Stimulated activated CD4-positive, alpha-beta T cell treated with anti-CD3 and anti-CD28 coated beads, Interleukin-12 subunit alpha, Interleukin-12 subunit beta, amount 100 ng/mL, for 24 hours (primary cell): ENCODE measurements around the gene EMP3.
"Not testable (repeated sequence)": the region's sequence is repeated elsewhere in the genome, so short reads cannot be mapped to it uniquely, and the experiment has no call there.

Source experiments
- DNase-seq, 2 experiments: peaks; one replicate each; pipeline ENCODE4 v3.0.0-alpha.2; 2020; ENCODE audit warnings: low read depth in 2 of 2

EMP3 gene

DNA sequence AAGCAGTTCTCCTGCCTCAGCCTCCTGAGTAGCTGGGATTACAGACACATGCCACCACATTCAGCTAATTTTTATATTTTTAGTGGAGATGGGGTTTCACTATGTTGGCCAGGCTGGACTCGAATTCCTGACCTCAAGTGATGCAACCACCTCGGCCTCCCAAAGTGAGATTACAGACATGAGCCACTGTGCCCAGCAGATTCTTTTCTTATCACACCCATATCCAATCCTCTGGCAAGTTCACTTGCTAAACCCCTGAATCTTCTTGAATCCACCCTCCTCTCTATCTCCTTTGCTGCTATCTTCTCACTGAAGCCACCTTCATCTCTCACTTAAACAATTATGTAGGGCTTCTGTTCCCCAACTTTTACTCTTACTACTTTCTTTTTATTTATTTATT, 20.8 kb downstream of the EMP3 start:
- DNase-seq, result no peak

DNA sequence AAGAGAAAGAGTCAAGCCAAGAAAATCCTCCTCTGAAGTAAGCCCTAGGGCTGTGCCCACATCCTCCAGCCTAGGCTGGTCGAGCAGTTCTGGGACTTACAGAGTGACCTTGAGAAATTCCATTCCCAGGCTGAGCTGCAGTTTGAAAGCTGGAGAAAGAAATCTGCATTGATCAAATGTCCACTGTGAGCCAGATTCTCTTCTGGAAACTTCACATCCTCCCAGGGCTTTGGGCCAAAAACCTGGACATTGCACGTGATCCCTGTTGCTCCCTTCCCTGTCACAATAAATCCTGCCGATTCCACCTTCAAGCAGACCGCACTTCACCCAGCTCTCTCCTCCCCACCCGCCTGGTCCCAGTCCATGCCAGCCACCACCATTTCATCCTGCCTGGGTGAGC, 22.7 kb downstream of the EMP3 start:
- DNase-seq, result no peak

DNA sequence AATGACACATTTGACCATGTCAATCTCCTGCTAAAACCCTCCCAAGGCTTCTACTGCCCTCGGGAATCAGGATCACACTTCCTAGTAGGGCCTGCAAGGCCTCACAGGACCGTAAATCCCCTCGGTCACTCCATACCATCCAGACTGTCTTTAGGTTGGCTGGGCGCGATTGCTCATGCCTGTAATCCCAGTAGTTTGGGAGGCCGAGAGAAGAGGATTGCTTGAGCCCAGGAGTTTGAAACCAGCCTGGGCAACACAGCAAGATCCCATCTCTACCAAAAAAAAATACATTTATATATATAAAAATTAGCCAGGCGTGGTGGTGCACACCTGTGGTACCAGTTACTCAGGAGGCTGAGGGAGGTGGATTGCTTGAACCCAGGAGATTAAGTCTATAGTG, 23.4 kb downstream of the EMP3 start:
- DNase-seq, result no peak

DNA sequence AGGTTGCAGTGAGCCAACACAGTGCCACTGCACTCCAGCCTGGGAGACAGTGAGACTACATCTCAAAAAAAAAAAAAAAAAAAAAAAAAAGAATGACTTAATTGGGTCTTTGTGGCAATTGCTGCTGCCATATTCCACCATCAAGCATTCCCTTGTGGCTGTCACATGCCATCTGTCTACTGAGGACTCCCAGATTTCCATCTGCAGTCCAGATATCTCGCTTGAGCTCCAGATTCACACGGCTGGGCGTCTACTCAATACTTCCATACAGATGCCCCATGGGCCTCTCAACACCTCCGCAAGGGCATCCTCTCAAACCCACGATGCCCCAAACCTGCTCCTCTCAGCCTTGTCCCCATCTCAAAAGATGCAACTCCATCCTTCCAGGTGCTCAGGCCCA, 25.5 kb downstream of the EMP3 start:
- no peak for DNase-seq

DNA sequence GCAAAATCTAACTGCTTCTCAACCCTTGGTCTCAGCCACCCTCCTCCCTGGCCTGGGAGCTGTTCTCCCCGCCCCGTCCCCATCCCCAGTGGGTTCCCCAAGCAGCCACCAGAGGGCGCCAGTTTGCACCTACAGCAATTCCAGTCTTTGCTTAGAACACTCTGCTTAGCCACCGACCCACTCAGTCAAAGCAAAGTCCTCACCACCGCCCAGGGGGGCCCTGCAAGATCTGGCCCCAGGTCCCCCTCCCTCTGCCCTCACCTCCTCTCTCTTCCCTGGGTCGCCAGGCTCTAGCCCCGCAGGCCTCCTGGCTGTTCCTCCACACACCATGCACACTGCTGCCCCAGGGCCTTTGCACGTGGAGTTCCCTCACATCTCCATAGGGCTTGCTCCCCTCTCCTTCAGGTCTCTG, 26.0 kb downstream of the EMP3 start:
- peak; percentile 66 to 82 for DNase-seq

DNA sequence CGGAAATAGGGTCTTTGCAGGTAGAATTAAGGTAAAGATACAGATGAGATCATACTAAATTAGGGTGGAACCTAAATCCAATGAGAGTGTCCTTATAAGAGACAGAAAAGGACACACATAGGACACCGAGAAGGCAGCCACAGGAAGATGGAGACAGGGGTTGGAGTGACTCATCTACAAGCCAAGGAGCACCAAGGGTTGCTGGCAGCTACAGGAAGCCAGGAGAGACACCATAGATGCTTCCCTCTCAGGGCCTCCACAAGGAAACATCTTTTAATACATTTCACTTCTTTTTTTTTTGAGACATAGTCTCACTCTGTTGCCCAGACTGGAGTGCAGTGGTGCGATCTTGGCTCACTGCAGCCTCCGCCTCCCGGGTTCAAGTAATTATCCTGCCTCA, 28.3 kb downstream of the EMP3 start:
- no peak for DNase-seq

DNA sequence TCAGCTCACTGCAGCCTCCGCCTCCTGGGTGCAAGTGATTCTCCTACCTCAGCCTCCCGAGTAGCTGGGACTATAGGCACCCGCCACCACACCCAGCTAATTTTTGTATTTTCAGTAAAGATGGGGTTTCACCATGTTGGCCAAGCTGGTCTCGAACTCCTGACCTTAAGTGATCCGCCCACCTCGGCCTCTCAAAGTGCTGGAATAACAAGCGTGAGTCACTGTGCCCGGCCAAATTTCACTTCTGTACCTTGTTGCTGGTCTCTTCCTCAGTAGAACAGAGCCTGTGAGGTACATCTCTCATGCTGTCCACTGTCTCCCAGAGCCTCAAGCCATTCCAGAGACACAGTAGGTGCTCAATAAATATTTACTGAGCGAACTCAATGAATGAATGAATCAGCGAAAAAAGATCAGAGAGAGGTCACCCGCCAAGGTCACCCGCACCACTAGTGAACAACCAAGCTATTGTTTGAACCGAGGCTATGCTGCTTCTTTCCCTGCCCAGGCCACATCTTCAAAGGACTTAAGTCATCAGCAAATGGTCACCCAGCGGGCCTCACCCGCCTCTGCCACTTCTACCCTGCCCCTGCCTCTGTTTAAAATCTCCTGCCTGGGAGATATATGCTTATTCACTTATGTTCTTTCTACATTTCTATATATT, 29.1 kb downstream of the EMP3 start:
- no peak for DNase-seq

DNA sequence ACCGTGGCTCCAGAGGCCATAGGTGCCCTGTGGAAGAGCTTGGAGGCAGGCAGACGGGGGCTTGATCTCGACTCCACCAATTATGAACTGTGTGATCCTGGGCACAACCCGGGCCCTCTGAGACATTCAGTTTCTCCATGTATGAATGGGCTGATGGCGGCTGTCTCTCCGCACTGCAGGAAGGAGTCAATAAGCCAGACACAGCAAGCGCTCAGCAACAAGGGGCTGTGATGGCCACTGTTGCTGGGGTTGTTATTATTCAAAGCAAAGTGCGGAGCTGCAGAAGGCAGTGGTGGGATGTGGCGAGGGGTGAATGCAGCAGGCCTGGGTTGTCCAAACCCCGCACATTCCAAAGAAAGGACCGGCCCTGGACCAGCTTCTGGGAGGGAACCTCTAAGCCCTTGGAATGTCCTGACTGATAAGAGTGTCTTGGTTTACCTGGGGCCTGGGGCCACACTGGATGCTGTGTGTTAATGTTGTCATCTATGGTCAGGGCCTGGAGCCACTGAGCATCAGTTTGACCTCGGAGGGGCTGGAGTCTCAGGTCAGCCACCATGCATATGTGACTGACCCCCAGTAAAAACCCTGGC, 30.1 kb downstream of the EMP3 start:
- no peak for DNase-seq

DNA sequence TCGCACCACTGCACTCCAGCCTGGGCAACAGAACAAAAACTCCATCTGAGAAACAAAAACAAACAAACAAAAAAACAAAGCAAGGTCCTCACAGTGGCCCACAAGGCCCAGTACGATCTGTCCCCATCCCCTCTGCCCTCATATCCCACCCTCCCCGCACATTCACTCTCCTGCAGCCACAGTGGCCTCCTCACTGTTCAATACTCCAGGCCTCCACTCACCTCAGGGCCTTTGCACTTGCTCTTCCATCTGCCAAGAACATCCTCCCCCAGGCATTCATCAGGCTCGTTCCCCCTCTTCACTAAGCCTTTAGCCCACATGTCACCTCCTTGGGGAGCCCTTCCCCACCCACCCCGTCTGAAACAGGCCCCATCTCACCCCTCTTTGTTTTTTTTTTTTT, 33.8 kb downstream of the EMP3 start:
- no peak for DNase-seq

DNA sequence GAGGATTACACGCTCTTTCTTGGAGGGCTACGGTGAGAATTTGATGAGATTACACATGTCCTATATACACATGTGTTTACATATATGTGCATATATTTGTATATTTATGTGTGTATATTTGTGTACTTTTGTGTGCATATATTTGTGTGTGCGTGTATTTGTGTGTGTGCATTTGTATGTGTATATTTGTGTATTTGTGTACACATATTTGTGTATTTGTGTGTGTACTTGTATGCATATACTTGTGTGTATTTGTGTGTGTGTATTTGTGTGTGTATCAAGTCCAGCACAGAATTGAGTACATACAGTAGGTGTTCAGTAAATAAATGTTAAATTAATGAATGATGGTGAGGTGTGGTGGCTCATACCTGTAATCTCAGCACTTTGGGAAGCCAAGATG, 36.6 kb downstream of the EMP3 start:
- DNase-seq, result no peak

DNA sequence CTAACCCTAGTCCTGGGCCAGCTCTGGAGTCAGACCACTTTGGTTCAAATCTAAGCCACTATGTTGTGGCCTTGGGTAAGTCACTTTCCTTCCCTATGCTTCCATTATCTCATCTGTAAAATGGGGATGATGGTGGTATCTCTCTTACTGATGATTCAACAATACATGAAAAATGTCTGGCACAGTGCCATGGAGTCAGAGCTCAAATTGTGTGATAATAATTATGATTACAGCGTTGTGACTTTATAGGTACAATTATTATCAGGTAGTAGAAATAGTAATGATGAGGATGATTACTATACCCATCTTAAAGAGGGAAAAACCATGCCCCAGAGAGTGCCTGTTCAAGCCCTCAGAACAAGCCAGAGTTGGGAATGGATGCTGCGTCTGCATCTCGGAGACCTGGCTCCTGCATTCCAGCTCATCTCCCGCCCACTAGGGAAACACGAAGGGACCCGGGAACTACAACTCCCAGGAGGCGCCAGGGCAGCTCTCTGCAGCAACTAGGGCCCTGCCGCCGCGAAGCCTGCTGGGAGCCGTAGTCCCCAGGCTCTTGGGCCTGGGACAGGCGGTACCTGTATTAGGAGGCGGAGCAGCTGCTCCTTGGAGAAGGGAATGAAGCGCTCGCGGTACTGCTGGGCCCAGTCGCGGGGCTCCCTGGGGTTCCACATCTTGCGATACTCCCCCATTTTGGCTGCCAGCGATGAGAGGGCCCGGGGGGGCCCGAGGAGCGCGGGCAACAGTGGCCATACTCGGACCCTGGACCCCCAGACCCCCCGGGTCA, 37.6 kb downstream of the EMP3 start:
- peak; percentile 78 to 92 for DNase-seq

DNA sequence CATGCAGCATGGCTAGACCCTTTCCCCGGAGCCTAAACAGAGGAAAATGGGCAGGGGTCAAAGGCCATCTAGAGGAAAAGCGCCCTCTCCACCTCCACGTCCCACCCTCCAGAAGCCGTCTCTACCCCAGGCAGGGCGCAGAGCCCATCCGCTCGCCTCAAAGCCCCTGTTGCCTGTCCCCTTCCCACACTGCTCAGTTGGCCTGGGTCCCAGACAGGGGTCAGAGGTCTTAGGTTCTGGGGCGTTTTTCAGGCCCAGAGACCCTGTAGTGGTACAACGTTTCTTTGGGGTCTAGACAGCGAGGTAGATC, 38.1 kb downstream of the EMP3 start:
- DNase-seq, result no peak

DNA sequence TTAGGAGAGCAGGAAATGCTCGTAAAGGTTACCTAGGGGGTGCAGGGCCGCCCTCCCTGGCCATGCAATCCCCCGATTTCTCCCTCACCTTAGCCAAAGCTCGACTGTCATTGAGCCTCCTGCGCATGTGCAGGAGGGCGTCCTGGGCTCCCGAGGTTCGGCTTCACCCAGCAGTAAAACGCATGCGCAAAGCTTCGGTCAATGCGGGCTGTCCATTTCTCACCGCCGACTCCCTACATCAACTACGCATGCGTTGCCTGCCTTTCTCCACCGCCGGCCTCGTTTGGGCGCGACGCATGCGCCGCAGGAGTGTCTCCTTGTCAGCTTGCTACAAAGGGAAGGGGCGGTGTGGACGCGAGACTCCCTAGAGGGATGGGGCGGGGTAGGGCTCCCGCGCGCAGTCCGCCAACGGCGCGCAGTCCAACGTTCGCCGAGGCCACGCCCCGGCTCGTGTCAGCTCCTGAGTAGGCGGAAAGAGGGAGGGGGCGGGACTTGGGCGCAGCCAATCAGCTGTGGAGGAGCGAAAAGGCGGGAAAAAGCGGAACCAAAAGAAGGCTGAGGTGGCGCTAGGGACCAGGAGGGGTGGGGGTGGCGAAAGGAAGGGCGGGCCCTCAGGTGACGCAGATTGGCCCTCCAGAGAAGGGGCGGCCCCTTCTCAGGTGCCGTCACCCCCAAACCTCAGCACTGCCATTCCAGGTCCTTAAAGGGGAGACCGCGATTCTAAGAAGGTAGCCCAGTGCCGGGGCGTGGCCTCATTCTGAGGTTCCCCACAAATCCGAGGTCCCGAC, 38.7 kb downstream of the EMP3 start, which contains the start of the genes SYNGR4 and TMEM143:
TSS of gene SYNGR4 (plus strand) at position 558 of the 788 bp plus-strand sequence. CDS start 1,476 bp downstream, outside the sequence.
TSS of gene TMEM143 (minus strand) at position 131 of the 788 bp plus-strand sequence. CDS start at position 111, 20 bp downstream.
- DNase-seq, result peak; percentile 95

DNA sequence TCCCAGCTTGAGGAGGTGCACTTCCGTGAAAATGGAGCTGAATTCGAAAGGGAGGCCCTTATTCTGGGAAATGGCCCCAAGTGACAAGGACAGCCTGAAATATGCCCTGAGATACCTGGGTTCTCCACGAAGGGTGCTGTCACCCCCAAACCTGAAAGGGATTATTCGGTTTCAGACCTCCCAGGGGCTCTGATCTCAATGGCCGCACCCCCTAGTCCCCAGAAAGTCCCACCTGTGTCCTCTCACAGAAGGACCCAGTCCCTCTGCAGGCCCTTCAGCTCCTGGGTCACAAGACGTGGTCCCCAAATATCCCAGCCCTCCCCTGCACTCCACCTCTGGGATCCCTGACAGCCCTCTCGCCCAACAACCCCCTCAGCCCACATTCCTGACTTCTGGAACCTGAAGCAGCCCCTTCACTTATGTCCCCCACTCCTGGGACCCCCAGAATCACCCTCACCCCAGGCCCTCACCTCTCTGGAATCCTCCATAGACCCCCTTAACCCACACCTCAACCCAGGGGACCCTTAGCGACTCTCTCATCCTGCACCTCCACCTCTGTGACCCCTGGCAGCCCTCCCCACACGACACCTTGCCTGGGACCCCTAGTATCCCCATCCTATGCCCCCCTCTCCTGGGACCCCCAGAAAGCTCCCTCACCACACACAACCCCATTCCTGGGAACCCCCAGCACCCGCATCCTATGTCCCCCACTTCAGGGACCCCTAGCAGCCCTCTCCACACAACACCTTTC, 39.4 kb downstream of the EMP3 start:
- DNase-seq, result no peak

DNA sequence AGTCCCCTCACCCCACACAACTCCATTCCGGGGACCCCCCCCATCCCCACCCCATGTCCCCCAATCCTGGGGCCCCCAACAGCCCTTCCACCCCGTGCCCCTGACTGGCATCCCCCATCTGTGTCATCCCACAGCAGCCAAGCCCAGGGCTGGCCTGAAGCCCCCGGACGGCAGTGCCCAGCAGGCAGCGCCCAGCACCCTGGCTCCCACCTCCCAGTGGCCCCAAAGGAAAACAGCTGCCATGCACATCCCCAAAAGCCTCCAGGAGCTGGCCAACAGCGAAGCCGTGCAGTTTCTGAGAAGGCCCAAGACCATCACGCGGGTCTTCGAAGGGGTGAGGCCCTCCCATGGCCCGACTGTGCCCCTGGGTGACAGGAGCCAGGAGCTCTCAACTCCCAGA, 40.2 kb downstream of the EMP3 start:
- no peak for DNase-seq

DNA sequence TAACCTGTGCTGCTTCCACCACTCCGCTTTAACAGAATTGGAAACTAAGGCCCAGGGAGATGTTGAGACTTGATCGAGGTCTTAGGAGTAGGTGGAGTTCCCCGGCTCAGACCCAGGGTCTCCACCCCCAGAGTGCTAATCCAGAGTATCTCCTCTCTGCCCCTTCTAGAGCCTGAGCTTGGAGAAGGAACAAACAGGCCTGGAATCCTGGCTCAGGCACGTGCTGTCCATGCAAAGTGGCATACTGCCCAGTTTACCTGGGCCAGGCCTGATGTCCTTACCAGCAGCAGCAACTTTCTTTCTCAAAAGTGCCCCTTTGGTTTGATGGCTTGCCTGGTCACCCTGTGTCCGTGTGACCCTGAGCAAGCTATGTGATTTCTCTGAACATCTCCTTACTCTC, 42.5 kb downstream of the EMP3 start:
- no peak for DNase-seq

DNA sequence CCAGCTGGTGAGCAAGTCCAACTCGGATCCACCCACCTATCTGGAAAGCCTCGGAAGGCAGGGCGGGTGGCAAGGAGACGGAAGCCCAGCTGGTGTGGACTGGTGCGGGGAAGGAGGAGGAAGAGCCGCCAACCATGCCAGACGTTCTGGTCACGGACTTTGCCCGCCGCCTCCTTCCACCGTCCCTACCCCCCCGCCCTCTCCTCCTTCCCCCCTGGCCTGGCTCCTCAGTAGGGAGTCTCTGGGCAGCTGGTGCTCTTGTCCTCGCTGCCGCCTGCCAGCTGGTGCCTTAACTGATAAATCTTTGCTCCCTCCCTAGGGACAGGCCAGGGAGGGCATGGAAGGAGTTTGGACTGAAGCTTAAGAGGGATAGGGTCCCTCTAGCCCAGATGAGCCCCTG, 43.6 kb downstream of the EMP3 start:
- no peak for DNase-seq

DNA sequence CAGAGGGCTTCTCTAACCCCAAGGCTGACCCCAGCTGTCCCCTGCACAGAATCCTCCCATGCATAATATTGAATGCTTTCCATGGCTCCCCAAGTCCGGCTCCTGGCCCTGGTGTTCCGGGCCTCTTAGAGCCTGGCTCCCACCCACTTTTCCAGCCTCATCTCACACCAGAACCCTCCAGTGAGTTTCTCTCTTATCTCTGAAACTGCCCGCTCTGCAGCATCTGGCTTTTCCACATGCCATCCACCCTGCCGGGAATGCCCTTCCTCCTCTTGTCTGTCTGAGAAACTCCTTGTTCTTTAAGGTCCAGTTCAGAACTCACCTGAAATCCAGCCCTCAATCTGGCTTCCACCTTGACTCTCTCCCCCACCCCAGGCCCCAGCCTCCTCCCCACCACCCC, 45.6 kb downstream of the EMP3 start:
- DNase-seq, result no peak

DNA sequence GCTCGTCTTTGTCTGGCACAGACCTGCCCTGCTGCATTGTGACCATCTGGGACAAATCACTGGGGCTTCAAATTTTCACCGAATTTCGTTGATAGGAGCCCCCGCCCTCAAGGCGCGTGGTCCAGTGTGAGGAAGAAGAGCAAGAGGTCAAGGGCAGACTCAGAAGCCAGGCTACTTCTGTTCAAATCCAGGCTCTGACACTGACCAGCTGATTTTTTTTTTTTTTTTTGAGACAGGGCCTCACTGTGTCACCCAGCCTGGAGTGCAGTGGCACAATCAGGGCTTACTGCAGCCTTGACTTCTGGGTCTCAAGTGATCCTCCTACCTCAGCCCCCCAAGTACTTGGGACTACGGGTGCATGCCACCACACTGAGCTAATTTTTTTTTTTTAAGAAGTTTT, 46.0 kb downstream of the EMP3 start:
- DNase-seq, result no peak

DNA sequence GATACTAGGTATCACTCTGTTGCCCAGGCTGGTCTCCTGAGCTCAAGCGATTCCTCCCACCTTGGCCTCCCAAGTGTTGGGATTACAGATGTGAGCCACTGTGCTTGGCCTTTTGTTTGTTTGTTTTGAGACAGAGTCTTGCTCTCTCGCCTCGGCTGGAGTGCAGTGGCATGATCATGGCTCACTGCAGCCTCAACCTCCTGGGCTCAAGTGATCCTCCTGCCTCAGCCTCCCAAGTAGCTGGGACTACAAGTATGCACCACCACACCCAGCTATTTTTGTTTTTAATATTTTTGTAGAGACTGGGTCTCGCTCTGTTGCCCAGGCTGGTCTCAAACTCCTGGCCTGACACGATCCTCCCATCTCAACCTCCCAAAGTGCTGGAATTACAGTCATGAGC, 46.4 kb downstream of the EMP3 start:
- not testable (repeated sequence) for DNase-seq

DNA sequence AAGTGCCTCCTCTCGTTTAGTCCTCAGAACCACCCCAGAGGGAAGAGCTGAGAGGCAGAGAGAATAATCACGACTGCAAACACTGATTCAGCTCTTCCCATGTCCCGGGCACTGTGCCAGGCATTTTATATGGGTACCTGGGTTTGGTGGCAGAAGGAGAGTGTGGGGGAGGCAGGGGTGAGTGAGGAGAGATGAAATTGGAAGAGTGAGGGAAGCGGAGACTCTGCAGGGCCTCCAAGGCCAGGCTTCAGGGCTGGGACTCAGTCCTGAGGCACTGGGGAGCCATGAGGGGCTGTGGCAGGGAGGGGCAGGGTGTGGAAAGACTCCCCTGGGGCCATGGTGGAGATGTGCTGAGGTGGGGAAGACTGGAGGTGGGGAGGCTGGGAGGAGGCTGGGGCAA, 47.6 kb downstream of the EMP3 start:
- no peak for DNase-seq

DNA sequence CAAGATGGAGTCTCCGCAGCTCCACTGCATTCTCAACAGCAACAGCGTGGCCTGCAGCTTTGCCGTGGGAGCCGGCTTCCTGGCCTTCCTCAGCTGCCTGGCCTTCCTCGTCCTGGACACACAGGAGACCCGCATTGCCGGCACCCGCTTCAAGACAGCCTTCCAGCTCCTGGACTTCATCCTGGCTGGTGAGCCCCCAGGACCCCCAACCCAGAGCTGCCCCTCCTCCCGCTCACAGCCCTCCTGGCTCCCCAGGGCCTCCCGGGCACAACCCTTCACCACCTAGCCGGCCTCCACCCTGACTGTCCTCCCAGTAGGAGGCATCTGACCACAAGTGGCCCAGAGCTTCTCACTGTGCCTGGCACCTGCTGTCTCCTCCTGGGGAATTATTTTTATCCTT, 48.2 kb downstream of the EMP3 start:
- no peak for DNase-seq
